CD14-positive monocyte (primary cell): ENCODE results near the gene PPFIA4. TPM values are rescaled to one million over a fixed set of nuclear protein-coding genes. Genes with fewer than 3 reads are reported as not detected.

ENCODE experiments used
- DNase-seq, 3 donors: peaks; one replicate each; pipeline ENCODE4 v3.0.0-alpha.2; 2011 to 2022
- H2AFZ ChIP-seq: 2 replicates; pipeline ENCODE4 v1.6.0; 2012; ENCODE audit warnings: mild to moderate bottlenecking, low read depth, low read length, inconsistent platforms; ENCODE audit not compliant: insufficient read depth, poor library complexity, severe bottlenecking
- H3K27ac ChIP-seq, 2 donors: 1 replicate in 1 of 2; 2 replicates in 1 of 2; pipeline ENCODE4 v1.5.1; 2012 to 2013; ENCODE audit warnings: low read length in 2 of 2, control low read depth in 1 of 2, inconsistent platforms in 1 of 2, low read depth in 1 of 2, mild to moderate bottlenecking in 1 of 2
- H3K27me3 ChIP-seq, 2 donors: one replicate each; pipeline versions ENCODE4 v1.6.0 to v1.6.1; 2011 to 2013; ENCODE audit warnings: low read length in 2 of 2; ENCODE audit not compliant: control insufficient read depth in 2 of 2, insufficient read depth in 2 of 2
- H3K36me3 ChIP-seq, 2 donors: replicated peaks in 1 of 2; 1 replicate in 1 of 2; 2 replicates in 1 of 2; pipeline versions ENCODE4 v1.5.1 to v1.6.1; 2012 to 2013; ENCODE audit warnings: low read length in 2 of 2, control low read depth in 1 of 2, inconsistent platforms in 1 of 2, mild to moderate bottlenecking in 1 of 2; ENCODE audit not compliant: insufficient read depth in 2 of 2, control insufficient read depth in 1 of 2
- H3K4me1 ChIP-seq, 2 donors: 1 replicate in 1 of 2; 2 replicates in 1 of 2; pipeline versions ENCODE4 v1.5.1 to v1.6.1; 2012 to 2013; ENCODE audit warnings: low read length in 2 of 2, control low read depth in 1 of 2, inconsistent platforms in 1 of 2, mild to moderate bottlenecking in 1 of 2, moderate library complexity in 1 of 2; ENCODE audit not compliant: insufficient read depth in 2 of 2, control insufficient read depth in 1 of 2
- H3K4me2 ChIP-seq: replicated peaks from 2 replicates; pipeline ENCODE3; 2012; ENCODE audit warnings: low read length, moderate library complexity, mild to moderate bottlenecking; ENCODE audit not compliant: poor library complexity, severe bottlenecking; ENCODE audit errors: extremely low read depth
- H3K4me3 ChIP-seq, 3 experiments: fragments of 200-600 bp in 1 of 3; sonication (generic) in 1 of 3; replicated peaks in 1 of 3; 1 replicate in 2 of 3; 2 replicates in 1 of 3; pipeline ENCODE4 v1.5.1; 2011 to 2013; ENCODE audit warnings: low read length in 3 of 3, mild to moderate bottlenecking in 3 of 3, control low read depth in 2 of 3, low read depth in 2 of 3, inconsistent platforms in 1 of 3, moderate library complexity in 1 of 3
- H3K79me2 ChIP-seq: 2 replicates; pipeline ENCODE4 v1.6.0; 2012; ENCODE audit warnings: mild to moderate bottlenecking, control low read depth, inconsistent platforms, low read length, moderate library complexity; ENCODE audit not compliant: insufficient read depth
- H3K9ac ChIP-seq: 2 replicates; pipeline ENCODE4 v1.6.0; 2017; ENCODE audit warnings: low read length, mild to moderate bottlenecking; ENCODE audit not compliant: insufficient read depth, poor library complexity, severe bottlenecking
- H3K9me3 ChIP-seq, 2 donors: replicated peaks in 1 of 2; 1 replicate in 1 of 2; 2 replicates in 1 of 2; pipeline versions ENCODE4 v1.5.1 to v1.6.1; 2012 to 2013; ENCODE audit warnings: low read length in 2 of 2, control low read depth in 1 of 2; ENCODE audit not compliant: control insufficient read depth in 1 of 2, insufficient read depth in 1 of 2
- H4K20me1 ChIP-seq: 2 replicates; pipeline ENCODE4 v1.6.0; 2012; ENCODE audit warnings: mild to moderate bottlenecking, low read length, control low read depth, moderate library complexity; ENCODE audit not compliant: insufficient read depth
- H3K27ac Mint-ChIP-seq, 7 donors: one replicate each; pipeline ENCODE4 v1.8.0; 2020; ENCODE audit warnings: mild to moderate bottlenecking in 7 of 7, mixed read lengths in 7 of 7, moderate library complexity in 6 of 7, inconsistent platforms in 2 of 7
- H3K27me3 Mint-ChIP-seq, 3 donors: one replicate each; pipeline ENCODE4 v1.8.0; 2021 to 2022; ENCODE audit warnings: low read depth in 3 of 3, mild to moderate bottlenecking in 3 of 3, mixed read lengths in 3 of 3, moderate library complexity in 3 of 3, inconsistent platforms in 1 of 3
- H3K36me3 Mint-ChIP-seq, 2 donors: one replicate each; pipeline ENCODE4 v1.8.0; 2020; ENCODE audit warnings: mixed read lengths in 2 of 2, inconsistent platforms in 1 of 2, mild to moderate bottlenecking in 1 of 2
- H3K4me1 Mint-ChIP-seq: one replicate; pipeline ENCODE4 v1.8.0; 2020; ENCODE audit warnings: mild to moderate bottlenecking, mixed read lengths
- H3K4me3 Mint-ChIP-seq, 2 donors: one replicate each; pipeline ENCODE4 v1.8.0; 2020; ENCODE audit warnings: mild to moderate bottlenecking in 2 of 2, mixed read lengths in 2 of 2, moderate library complexity in 1 of 2
- H3K9me3 Mint-ChIP-seq, 7 donors: one replicate each; pipeline ENCODE4 v1.8.0; 2020 to 2022; ENCODE audit warnings: mixed read lengths in 7 of 7, mild to moderate bottlenecking in 6 of 7, moderate library complexity in 6 of 7, inconsistent platforms in 2 of 7
- WGBS: methylation state at CpG from one replicate; pipeline ENCODE4 v1.1.5; 2013; ENCODE audit warnings: missing lambda C conversion rate; ENCODE audit not compliant: insufficient coverage; 5-methylcytosine and 5-hydroxymethylcytosine counted together
- intact Hi-C, 2 donors: fragments of 100-400 bp; cut with micrococcal nuclease; formaldehyde crosslinking; loops; one replicate each; pipeline versions ENCODE4 v1.15.0 to v1.15.1; 2023
- polyA plus RNA-seq, 3 donors: library from polyadenylated mRNA; depleted of rRNA in 1 of 3; unstranded in 2 of 3; stranded (reverse) in 1 of 3; fragments of 300-500 nt in 2 of 3; fragments of >200 nt in 1 of 3; fragmentation: Illumina TruSeq in 2 of 3; gene quantifications; 1 replicate in 2 of 3; 2 replicates in 1 of 3; pipeline ENCODE4 v1.2.3, GENCODE V29; 2012 to 2021
- TF ChIP-seq, protein P1 (sequence below): fragments of 200-600 bp; IDR thresholded peaks from one replicate; pipeline ENCODE4 v1.8.0; 2022; ENCODE audit warnings: antibody characterized with exemption, mild to moderate bottlenecking

The PPFIA4 gene
- polyA plus RNA-seq, 3 donors: 0.52 to 1.0 (median 0.97) TPM

DNA sequence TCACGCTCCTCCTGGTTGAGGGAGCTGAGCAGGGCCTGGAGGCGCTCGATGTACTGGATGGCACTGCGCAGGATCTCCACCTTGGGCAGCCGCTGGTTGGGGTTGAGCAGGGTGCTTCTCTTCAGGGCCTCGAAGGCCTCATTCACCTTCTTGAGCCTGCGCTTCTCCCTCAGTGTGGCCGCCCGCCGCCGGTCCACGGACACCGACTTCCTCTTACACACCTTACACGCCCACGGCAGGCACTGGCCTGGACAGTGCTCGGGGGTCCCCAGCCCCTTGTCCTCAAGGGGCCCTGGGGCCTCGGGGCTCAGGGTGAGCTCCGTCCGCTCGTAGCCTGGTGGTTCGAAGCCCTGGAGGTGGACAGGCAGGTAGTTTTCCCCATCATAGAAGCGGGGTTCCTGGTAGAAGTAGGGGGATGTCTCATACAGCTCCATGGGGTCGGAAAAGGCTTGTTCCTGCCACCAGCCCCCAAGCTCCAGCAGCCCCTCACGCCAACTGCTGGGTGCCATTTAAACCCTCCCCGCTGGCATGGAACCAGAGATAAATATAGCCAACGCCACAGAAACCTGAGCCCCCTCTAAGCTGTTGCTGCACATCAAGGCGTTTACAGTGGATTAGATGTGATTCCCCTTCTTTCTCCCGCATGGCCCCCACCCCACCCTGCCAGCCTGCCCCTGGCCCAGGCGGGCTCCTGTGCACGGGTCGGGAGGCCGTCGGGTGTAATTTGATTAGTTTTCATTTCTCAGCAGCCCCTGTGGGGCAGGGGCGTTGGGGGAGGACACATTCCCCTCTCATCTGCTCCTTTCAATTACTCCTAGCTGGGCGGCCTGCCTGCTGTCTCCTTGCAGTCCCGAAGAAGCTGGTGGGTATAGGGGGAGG lies 59.5 kb downstream of the PPFIA4 start, which contains the start of gene MYOG:
TSS of gene MYOG (minus strand) at position 485 of the 879 bp plus-strand sequence. CDS start at position 434, 51 bp downstream.
- H3K27me3 ChIP-seq: no peaks in the 10 kb centered on the region
- H3K27ac Mint-ChIP-seq: peak within 1 kb of the TSS in 1 of 7 donors; percentile 46
- no peak within 1 kb of the TSS for H3K27ac ChIP-seq
- H3K27me3 Mint-ChIP-seq: peaks cover 5 to 14% (median 9%) of the 10 kb centered on the region in 3 donors
- H3K9me3 ChIP-seq: no peaks in the 10 kb centered on the region
- intact Hi-C loops: no loop called here
- no peak within 1 kb of the TSS for H3K4me3 Mint-ChIP-seq
- peaks cover 8 to 30% of the 10 kb centered on the region in 2 donors for H3K4me1 ChIP-seq
- no peak within 1 kb of the TSS for H3K9ac ChIP-seq
- 96% methylated on average over 19 of the region's 36 CpGs for WGBS
- no peaks in the 10 kb centered on the region for H4K20me1 ChIP-seq
- no peak within 1 kb of the TSS for H3K4me3 ChIP-seq
- H2AFZ ChIP-seq: no peak within 1 kb of the TSS
- TF ChIP-seq, protein P1, sequence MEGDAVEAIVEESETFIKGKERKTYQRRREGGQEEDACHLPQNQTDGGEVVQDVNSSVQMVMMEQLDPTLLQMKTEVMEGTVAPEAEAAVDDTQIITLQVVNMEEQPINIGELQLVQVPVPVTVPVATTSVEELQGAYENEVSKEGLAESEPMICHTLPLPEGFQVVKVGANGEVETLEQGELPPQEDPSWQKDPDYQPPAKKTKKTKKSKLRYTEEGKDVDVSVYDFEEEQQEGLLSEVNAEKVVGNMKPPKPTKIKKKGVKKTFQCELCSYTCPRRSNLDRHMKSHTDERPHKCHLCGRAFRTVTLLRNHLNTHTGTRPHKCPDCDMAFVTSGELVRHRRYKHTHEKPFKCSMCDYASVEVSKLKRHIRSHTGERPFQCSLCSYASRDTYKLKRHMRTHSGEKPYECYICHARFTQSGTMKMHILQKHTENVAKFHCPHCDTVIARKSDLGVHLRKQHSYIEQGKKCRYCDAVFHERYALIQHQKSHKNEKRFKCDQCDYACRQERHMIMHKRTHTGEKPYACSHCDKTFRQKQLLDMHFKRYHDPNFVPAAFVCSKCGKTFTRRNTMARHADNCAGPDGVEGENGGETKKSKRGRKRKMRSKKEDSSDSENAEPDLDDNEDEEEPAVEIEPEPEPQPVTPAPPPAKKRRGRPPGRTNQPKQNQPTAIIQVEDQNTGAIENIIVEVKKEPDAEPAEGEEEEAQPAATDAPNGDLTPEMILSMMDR: no peak
- no peaks in the 10 kb centered on the region for H3K36me3 ChIP-seq
- no peaks in the 10 kb centered on the region for H3K79me2 ChIP-seq
- no peak for DNase-seq
- H3K9me3 Mint-ChIP-seq: peaks cover 0 to 3% (median 0%) of the 10 kb centered on the region in 7 donors
- H3K4me1 Mint-ChIP-seq: peaks cover 37% of the 10 kb centered on the region
- no peak within 1 kb of the TSS for H3K4me2 ChIP-seq
- H3K36me3 Mint-ChIP-seq: peaks cover 0 to under 1% of the 10 kb centered on the region in 2 donors

GRCh38 chr1:203086992-203087763 lies 60.9 kb downstream of the PPFIA4 start:
- no peaks in the 10 kb centered on the region for H3K9me3 ChIP-seq
- Mint-ChIP-seq H3K9me3 (peaks cover 0 to 6% (median 0%) of the 10 kb centered on the region in 7 donors), H3K27me3 (peaks cover 7 to 16% (median 14%) of the 10 kb centered on the region in 3 donors), H3K27ac (no peak overlapping the region), H3K36me3 (no peaks in the 10 kb centered on the region), H3K4me1 (peaks cover 32% of the 10 kb centered on the region), H3K4me3 (no peak overlapping the region)
- no peak overlapping the region for H3K27ac ChIP-seq
- intact Hi-C loops: no loop called here
- H3K4me3 ChIP-seq: no peak overlapping the region
- TF ChIP-seq, protein P1: no peak
- no peaks in the 10 kb centered on the region for H3K79me2 ChIP-seq
- no peaks in the 10 kb centered on the region for H3K27me3 ChIP-seq
- peaks cover 8 to 25% of the 10 kb centered on the region in 2 donors for H3K4me1 ChIP-seq
- H3K36me3 ChIP-seq: no peaks in the 10 kb centered on the region
- H2AFZ ChIP-seq: no peak overlapping the region
- no peaks in the 10 kb centered on the region for H4K20me1 ChIP-seq
- no peak overlapping the region for H3K9ac ChIP-seq
- no peak overlapping the region for H3K4me2 ChIP-seq
- 93% methylated on average over 9 of the region's 11 CpGs for WGBS
- no peak for DNase-seq
